NCI-H82 (cell line): ENCODE data around the gene PRDM2.
A peak's percentile ranks its signal among the peaks of the same experiment; 100 is the strongest.

Experiments used
- DNase-seq: peaks from one replicate; lab custom pipeline; 2025; lab: John Stamatoyannopoulos, UW

PRDM2 gene

GRCh38 chr1:13792419-13792818, 92.4 kb downstream of the PRDM2 start:
- no peak for DNase-seq

GRCh38 chr1:13793088-13793730, 93.2 kb downstream of the PRDM2 start:
- no peak for DNase-seq

- DNase-seq = no peak
Observed at GRCh38 chr1:13794231-13795187, 94.5 kb downstream of the PRDM2 start.

- DNase-seq = no peak
Observed at GRCh38 chr1:13797397-13797796, 97.4 kb downstream of the PRDM2 start.

- no peak for DNase-seq
Observed at GRCh38 chr1:13798120-13798519, 98.1 kb downstream of the PRDM2 start.

- no peak for DNase-seq
Observed at GRCh38 chr1:13799502-13800283, 99.7 kb downstream of the PRDM2 start.

- DNase-seq = no peak
Observed at GRCh38 chr1:13801232-13801631, 101.2 kb downstream of the PRDM2 start.

GRCh38 chr1:13801655-13802486, 101.9 kb downstream of the PRDM2 start:
- DNase-seq = no peak

- DNase-seq = no peak
Observed at GRCh38 chr1:13802782-13803545, 103.0 kb downstream of the PRDM2 start.

- no peak for DNase-seq
Observed at GRCh38 chr1:13803546-13804239, 103.7 kb downstream of the PRDM2 start.

- DNase-seq = no peak
Observed at GRCh38 chr1:13804240-13804633, 104.2 kb downstream of the PRDM2 start.

GRCh38 chr1:13805431-13805830, 105.4 kb downstream of the PRDM2 start:
- DNase-seq = no peak

- DNase-seq = no peak
Observed at GRCh38 chr1:13806108-13806507, 106.1 kb downstream of the PRDM2 start.

GRCh38 chr1:13807209-13807608, 107.2 kb downstream of the PRDM2 start:
- DNase-seq = peak; percentile 62

GRCh38 chr1:13808729-13809131, 108.7 kb downstream of the PRDM2 start:
- DNase-seq = peak; percentile 28

- DNase-seq = peak; percentile 41
Observed at GRCh38 chr1:13809461-13810159, 109.6 kb downstream of the PRDM2 start.

GRCh38 chr1:13812456-13813397, 112.7 kb downstream of the PRDM2 start:
- DNase-seq = no peak

- peak; percentile 59 for DNase-seq
Observed at GRCh38 chr1:13813398-13814012, 113.5 kb downstream of the PRDM2 start.
